Stimulated activated CD8-positive, alpha-beta memory T cell treated with anti-CD3 and anti-CD28 coated beads, Interleukin-7, amount 100 ng/mL, for 4 hours (primary cell): ENCODE data around the gene ALS2.

Source experiments
- DNase-seq, 2 donors: peaks; one replicate each; pipeline ENCODE4 v3.0.0-alpha.2; 2020; ENCODE audit warnings: low read depth in 2 of 2

ALS2 gene

DNA sequence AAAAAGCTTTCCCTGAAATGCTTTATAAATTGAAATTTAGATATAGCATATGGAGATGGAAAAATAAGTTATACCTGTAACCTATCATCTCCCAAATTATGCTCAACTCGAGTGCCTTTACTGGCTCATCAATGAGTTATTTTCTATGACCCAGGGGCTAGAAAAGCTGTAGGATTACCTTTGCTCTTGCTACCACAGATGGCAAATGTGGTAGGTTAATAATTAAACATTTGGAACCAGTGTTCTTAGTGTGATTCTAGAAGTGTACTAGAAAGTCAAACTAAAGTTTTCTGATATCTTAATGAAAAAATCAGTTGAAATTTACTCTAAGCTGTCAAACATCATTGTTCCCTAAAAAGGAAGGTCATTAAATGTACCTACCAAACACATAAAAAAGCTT, 22.5 kb downstream of the ALS2 start:
- no peak for DNase-seq

DNA sequence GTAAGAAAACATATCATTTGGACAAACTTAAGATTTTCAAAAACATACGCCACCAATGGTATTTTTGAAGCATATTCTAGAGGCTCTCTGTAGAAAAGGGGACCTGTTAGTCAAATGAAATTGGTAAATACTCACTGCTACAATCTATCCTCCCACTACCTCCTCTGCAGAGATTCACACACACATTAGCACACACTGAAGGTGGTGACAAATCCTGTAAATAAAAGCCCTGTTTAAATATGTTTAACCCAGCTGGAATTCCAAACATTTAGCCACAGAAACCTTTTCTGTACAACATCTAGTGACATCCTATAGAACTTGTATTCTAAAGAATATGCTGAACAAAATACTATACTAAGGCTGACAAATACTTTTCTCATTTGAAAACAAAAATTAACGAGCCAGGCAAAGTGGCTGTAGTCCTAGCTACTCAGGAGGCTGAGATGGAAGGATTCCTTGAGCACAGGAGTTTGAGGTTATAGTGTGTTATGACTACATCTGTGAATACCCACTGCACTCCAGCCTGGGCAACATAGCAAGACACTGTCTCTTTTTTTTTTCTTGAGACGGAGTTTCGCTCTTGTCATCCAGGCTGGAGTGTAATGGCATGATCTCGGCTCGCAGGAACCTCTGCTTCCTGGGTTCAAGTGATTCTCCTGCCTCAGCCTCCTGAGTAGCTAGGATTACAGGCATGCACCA, 25.9 kb downstream of the ALS2 start:
- DNase-seq = no peak

DNA sequence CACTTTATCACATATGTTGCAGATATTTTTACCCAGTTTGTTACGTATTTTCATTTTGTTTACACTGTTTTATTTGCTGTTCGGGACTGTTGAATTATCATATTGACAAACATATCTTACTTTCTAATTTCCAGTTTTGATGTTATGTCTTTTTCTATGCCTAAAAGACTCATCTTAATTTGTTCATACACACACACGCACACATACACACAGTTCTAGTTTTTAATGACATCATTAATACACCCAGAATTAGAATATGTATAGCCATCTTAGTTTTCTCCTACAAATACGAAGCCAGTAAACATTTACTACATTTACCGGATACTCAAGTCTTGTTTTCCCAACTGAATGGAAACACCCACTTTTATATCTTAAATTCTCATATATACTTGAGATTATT, 29.2 kb downstream of the ALS2 start:
- DNase-seq = no peak

DNA sequence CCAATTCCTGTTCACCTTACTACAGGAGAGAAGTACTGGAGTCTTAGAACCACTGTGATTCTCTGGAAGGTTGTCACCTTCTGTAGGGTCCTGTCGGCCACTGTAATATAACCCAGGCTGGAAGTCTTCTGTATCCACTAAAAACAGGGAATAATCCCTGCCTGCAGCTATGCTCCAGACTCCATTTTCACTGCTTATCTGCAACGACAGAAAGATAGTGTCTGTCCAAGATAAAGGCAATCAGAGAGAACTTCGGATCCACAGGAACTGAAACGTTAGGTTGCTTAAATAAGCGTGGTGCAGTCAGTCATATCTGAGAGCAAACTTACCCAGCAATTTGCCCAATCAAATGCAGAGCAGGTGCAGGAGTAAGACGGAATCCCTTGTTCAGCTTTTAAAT, 34.2 kb downstream of the ALS2 start:
- no peak for DNase-seq

DNA sequence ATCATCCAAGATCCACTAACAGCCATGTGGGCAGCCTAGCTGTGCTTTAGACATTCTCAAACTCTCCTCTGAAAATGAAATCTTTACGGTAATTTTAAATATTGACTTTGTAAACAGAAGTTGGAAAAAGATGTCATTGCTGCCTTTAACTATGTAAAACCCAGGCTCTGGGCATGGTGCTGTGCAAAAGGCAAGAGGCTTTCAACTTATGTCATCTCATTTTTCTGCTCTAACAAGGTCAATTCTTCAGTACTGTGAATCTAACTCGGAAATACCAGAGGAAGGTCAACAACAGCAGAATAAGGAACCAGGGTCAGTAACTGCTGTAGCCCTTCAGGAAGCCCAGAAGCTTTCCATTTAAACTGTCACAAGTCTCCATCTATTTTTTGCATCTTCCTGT, 45.2 kb downstream of the ALS2 start:
- DNase-seq = no peak

DNA sequence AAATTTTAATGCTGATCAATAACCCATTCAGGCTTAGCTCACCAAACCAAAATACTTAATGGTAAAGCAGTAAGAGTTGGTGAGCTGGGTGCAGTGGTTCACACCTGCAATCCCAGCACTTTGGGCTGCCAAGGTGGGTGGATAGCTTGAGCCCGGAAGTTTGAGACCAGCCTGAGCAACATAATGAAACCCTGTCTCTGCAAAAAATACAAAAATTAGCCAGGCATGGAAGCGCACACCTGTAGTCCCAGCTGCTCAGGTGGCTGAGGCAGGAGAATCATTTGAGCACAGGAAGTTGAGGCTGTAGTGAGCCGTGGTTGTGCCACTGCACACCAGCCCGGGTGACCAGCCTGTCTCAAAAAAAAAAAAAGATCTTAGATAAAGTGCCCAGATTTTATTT, 46.6 kb downstream of the ALS2 start:
- DNase-seq = no peak

DNA sequence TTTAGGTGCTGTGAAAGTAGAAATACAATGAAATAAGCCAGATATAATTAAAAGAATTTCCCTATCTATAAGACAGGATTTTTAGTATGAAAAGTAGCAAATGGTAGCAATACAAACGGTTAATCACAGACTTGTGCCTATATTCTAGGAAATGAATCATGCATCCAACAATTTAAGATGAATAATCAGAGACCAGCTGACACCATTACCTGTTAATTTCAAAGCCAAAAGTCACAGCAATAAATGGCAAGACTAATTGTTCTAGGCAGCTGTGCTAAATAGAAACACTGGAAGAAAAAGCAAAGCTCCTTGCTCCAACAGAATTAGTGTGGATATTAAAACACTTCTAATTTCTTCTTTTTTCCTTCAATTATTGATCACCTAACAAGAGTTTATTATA, 47.2 kb downstream of the ALS2 start:
- no peak for DNase-seq

DNA sequence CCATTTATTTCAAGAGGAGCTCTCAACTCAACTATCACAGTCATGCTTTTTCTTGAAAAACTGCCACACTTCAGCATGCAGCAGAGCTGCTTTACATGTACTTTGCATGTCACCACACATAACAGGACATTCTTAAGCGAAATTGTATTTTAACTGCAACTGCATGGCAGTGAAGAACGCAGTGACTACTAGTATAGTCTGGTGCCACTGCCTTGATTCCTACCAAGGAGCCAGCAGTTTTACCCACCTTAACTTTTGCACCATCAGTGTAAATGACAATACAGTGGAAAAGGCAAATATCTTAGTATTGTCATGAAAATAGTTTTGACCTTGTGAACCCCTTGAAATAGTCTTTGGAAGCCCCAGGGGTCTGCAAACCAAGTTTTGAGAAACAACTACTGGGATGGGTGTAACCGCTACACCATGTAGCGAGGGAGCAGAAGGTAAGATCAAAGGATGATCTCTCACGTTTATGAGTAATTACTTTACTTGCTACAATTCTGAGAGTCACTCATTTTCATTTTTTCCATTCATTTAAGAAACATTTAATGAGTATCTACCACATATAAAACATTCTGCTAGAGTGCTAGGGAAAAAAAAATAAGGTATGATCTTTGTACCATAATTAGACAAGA, 50.0 kb downstream of the ALS2 start:
- DNase-seq = no peak

DNA sequence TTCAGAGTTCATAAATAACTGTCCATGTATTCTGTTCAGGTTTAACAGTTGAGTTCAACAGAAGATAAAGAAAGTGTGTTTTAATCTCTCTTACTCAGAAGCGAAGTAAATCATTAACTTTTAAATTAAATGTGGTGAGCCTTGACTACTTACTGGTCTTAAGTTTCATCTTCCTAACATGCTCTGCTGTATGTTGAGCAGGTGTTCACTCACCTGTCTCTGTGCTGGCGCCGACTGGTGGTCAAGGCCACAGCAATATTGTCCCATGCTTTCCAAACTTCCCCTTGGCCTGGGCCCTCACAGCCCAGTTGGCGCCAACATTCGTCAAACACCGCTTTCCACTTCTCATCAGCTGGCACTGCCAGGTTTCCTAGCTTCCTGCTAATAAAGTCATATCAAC, 65.3 kb downstream of the ALS2 start:
- DNase-seq = no peak

DNA sequence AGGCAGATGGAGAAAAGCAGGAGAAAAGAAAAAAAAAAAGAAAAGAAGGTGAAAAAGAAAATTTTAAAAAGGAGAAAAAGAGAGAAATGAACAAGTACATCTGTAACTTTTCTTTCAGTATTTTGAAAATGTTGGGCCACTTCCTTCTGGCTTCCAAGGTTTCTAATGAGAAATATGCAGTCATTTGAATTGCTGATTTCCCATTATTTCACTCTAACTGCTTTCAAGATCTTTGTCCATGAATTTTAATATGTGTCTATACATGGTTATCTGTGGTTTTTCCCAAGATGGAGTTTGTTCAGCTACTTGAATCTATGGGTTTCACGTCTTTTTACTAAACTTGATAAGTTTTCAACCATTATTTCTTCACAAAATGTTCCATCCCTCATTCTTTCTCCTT, 68.0 kb downstream of the ALS2 start:
- no peak for DNase-seq

DNA sequence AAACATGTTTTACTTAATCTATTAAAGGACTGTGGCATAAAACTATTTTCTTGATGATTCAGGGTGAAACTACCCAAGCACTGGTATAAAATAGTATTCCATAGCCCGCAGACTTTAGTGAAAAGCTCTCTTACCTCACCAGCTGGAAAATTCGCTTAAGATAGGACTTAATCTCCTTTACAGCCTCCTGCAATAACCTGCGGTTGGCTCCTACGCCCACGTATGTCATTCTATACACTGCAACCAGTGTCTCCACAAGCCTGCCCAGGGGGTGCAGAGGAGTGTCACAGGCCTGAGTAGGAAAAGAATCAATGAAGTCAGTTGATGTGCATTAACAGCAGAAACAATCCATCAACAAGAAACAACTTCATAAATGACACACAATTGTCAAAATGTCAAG, 71.0 kb downstream of the ALS2 start:
- no peak for DNase-seq

DNA sequence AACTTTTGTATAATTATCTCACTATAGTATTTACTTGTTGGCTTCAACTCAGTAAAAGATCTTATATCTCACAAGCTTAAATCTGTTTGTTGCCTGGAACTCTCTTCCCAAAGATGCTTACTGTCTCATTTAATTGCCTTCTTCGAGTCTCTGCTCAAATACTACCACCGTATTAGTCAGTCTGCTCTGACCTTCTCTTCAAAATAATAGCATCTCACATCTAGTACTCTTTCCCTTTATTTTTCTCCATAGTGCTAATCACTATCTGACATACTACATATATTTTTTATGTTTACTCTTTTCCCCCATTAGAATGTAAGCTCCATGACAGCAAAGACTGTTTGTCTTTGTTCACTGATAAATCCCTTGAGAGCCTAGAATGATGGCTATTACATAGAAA, 71.7 kb downstream of the ALS2 start:
- no peak for DNase-seq

DNA sequence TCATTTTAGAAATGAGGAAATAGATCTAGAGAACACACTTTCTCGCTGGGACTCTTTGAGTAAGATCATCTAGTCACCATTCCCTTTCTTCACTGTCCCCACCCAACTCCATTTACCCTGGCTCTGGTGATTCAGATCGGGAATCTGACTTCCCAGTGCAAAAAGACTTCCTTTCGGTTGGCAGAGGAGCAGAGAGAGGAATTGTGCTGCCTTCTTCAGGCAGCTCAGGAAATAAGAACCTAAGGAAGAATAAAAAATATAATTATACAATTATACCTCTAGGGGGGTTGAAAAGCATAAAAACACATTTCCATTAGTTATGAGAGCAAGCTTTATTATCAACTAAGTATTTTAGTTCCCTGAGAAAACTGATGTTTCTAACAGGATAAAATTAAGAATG, 73.0 kb downstream of the ALS2 start:
- DNase-seq = no peak

DNA sequence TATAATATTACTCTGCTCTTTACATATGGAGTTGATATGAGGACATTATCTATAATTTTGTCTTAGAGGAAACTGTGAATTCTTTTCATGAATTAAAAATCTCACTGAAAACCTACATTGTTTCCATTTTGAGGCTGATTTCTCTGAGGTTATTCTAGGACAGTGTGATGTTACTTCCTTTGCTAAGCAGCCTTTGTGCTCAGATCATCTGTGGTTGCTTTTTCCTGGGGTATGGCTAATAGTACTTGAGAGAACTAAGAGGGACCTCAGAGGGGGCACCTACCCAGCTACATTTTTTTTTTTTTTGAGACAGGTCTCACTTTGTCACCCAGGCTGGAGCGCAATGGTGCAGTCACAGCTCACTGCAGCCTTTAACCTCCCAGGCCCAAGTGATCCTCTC, 73.6 kb downstream of the ALS2 start:
- no peak for DNase-seq

DNA sequence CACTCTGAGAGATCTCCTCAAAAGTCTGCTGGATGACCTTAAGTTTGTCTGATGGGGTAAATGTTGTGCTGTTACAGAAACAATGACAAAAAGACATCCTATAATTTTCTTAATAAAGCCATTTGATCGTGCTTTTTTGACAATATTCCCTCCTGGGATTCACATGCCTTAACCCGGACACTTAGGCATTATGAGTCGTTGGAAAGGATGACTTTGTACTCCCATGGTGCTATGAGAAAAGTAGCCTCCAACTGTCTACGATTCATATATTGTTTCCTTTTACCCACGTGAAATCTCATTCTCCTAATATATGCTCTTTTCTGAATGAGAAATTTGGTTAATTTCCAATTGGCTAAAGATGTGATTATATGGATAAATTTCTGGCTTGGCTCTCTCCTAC, 76.2 kb downstream of the ALS2 start:
- DNase-seq = no peak

DNA sequence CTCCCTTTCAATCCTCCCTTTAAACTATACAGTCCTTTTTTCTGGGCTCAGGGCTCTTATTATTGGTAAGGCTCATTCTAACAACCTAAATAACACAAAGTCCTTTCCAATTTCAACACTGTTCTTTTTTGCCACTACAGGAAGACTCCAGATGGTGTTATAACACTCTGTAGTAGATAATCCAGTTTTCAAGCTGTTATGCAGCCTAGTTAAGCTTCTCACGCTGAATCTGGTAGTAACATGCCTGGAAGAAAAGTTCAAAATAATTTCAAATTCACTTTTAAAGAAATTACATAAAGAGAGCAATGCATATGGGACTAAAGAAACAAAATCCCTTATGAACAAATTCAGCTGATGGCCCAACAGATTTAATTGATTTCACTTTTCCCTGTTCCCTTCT, 79.1 kb downstream of the ALS2 start:
- DNase-seq = no peak

DNA sequence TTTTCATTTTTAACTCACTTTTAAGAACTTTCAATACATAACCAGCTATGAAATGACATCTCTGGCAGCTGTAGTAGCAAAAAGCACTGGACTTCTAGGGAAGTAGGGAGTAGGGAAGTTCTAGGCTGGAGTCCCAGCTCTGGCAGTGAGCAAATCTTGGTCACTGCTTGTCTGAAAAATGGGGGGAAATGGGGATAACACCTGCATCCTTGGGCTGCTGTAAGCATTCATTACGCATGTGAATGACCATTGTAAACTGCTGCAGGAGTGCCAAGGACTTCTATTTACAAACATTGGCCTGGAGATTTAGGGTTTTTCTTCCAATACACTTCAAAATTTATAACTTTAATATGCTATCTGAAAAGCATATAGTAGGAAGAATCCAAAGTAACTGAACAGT, 81.3 kb downstream of the ALS2 start:
- DNase-seq = no peak

DNA sequence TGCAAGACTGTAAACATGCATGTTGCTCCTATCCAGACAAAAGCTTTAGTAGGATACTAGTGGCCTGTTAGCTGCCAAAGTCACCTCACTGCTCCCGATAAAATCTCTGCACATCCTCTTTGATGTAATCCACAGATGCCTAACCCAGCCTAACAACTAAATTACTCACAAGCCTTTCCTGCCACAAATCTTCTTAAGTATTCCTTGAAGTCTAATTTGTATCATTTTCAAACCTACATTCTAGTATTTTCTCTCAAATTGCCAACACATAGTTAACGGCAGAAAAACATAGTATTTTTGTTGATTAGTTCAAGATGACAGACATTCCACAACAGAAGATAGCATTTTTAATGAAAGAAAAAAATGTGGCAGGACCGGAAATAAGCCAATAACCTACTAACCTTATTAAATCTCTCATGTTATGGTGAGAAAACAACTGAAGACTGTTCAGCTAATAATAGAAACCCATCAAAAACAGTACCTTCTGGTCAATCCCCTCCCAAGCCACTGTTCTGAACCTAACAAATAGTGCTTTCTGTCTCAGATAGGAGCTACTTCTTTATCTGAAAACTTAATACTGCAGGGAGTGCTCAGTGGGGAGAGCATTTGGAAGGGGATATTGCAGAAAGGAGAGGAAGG, 82.0 kb downstream of the ALS2 start, which contains the start of gene MPP4:
TSS of gene MPP4 (minus strand) at position 57 of the 639 bp plus-strand sequence. CDS start 4,690 bp downstream, outside the sequence.
- no peak for DNase-seq

DNA sequence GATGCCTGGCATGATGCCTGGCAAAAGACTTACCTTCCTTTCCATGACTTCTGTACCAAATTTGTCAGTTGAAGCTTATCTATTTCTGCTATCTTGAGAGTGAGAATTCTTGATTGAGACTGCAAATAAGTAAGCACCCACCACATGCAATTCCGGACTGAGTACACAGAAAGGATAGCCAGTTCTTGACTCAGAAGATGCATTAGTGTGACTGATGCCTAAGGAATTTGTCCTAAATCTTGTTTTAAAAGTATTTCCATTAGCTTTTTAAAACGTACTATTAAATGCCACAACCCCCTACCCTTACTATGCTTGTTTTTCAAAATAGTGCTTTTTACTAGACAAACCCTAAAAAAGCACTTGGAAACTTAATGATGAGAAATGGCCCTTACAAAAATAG, 82.8 kb downstream of the ALS2 start:
- no peak for DNase-seq

DNA sequence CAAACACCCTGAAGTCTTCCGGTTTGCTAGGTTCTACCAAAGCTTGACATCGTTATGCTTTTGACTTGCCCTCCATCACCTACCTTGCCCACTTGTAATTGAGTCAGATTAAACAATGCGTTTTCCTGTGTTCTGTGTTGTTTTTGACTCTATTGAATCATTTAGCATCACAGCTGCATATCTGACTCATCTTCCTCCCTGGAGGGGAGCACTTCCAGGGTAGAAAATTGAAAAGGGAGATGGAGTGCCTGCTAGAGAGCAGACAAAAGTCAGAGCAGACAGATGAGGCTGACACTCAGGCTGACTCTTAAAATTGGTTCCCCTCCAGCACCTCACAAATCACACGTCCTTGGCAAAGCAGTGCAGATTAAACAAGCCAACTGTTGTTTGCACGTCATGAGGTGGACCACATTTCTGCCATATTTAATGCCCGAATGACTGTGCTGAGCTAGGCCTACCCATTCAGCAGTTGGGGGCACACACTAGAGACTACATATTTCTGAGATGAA, 84.5 kb downstream of the ALS2 start:
- no peak for DNase-seq

DNA sequence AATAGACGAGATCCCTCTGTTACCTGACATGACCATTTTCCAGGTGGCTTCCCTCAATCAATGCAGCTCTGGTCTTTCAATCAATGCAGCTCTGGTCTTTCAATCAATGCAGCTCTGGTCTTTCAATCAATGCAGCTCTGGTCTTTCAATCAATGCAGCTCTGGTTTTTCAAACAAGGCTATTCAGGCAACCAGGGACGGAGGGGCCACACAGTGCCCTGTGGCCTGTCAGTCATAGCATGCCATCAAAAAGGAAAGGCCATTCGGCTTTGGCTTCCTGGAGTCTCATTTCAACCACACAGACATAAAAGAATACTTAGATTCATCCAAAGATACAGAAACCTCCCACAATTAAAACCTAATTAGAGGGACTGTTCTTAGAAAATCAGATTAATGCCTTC, 95.6 kb downstream of the ALS2 start:
- no peak for DNase-seq

DNA sequence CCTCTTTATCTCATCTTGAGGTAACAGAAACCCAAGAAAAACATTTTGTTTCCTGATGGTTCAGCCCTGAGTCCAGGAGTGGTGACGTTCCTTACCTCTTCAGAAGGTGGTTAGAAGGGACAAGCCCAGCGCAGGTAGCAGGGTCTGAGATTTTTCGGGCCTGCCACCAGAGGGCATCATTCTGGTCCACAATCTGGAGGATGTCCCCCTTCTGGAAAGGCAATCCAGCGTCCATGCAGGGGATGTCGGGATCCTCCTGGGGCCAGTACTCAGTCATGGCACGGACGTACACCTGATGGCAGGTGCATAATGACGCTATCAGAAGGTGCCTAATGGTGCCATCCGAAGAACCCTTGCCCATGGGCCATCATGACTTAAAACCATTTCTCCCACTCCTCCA, 100.0 kb downstream of the ALS2 start:
- DNase-seq = no peak

DNA sequence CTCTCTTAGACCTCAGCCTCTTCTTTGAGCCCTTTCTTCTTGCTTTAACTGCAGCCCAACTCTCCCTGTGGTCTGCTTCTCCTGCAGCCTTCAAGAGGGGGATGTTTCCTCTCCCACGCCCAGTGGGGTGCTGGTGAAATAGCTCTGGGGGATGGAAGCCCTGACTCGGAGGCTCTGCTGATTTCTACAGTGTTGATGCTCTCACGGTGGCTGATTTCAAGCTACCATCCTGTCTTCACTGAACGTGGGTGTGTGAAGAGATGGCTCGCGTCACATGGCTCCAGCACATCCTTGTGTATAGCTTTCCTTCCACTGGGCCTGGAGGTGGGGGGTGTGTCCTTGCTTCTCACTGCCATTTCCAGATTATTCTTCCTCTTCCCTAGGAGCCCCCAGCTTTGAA, 102.3 kb downstream of the ALS2 start:
- no peak for DNase-seq
